Body of pancreas (tissue), 4 donors: Measurements from ENCODE around the gene PKNOX2.

Experiments
- CTCF ChIP-seq, 7 experiments: fragments of 450-650 bp in 4 of 7; fragments of 200-600 bp in 3 of 7; sonication (generic) in 3 of 7; IDR thresholded peaks; one replicate each; pipeline ENCODE4 v1.5.1; 2016 to 2019; ENCODE audit warnings: antibody characterized with exemption in 7 of 7
- POLR2A ChIP-seq, 3 donors: fragments of 450-650 bp; IDR thresholded peaks; one replicate each; pipeline ENCODE4 v1.6.1; 2016; ENCODE audit warnings: antibody characterized with exemption in 3 of 3, mild to moderate bottlenecking in 2 of 3

DNA sequence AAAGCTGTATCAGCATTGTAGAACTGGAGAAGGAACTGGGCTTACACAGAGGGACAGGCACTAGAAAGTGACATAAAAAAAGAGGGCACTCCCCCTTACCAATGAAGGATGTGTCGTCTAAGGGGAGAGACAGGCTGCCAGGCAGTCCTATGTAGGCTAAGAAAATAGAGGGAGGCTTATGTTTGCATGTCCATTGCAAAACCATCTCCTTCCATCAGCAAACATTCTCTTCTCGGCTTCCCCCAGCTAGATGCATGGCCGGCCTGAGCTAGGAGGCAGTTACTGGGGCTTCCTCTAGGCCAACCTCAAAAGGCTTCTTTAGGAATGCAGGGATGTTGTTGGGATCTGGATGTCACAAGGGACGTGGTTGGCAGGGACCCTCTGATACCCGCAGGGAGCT is 139.1 kb downstream of the PKNOX2 start:
- TF ChIP-seq POLR2A (IDR thresholded peaks at IDR 0.05) (no peak), CTCF (IDR thresholded peaks at IDR 0.05) (no peak)
